ENCODE data around the gene TIAM1. TPM values are rescaled to one million over a fixed set of nuclear protein-coding genes. Genes with fewer than 3 reads are reported as not detected.

Gene TIAM1
- total RNA-seq, 3 donors from 2014 or later, result 6.2 to 11.6 (median 10.4) TPM

- no peak for DNase-seq
- H3K36me3 ChIP-seq (ENCODE audit: low read depth), result no peaks in the 10 kb centered on the region
- no peak for TF ChIP-seq CTCF (IDR thresholded peaks at IDR 0.05)
- intact Hi-C loops (cut with DNase I, micrococcal nuclease), result loop anchor here in 1 of 2 donors (10.0 kb wide), 1 partner anchor 253 kb away; no protein-coding TSS in a partner anchor
- H3K4me1 ChIP-seq (ENCODE audit: low read depth), result no peaks in the 10 kb centered on the region
- H3K9me3 ChIP-seq, result no peaks in the 10 kb centered on the region
- no peak overlapping the region for H3K4me3 ChIP-seq
- no peak for ATAC-seq
Measured at GRCh38 chr21:31087639-31088473, 256.2 kb downstream of the TIAM1 start.

- intact Hi-C loops (cut with DNase I, micrococcal nuclease), result loop anchor here in 1 of 2 donors (10.0 kb wide), 1 partner anchor 250 kb away; no protein-coding TSS in a partner anchor
- DNase-seq (no peak), ATAC-seq (no peak)
- no peak for TF ChIP-seq CTCF (IDR thresholded peaks at IDR 0.05)
- Histone ChIP-seq H3K36me3 (ENCODE audit: low read depth) (no peaks in the 10 kb centered on the region), H3K9me3 (no peaks in the 10 kb centered on the region), H3K4me3 (no peak overlapping the region), H3K4me1 (ENCODE audit: low read depth) (no peaks in the 10 kb centered on the region)
Measured at GRCh38 chr21:31084689-31085088, 259.4 kb downstream of the TIAM1 start.

- no peak for ATAC-seq
- no peaks in the 10 kb centered on the region for H3K9me3 ChIP-seq
- DNase-seq, result no peak
- H3K4me3 ChIP-seq, result no peak overlapping the region
- TF ChIP-seq CTCF (IDR thresholded peaks at IDR 0.05), result no peak
- intact Hi-C loops (cut with DNase I, micrococcal nuclease), result no loop called here
- no peaks in the 10 kb centered on the region for H3K36me3 ChIP-seq (ENCODE audit: low read depth)
- H3K4me1 ChIP-seq (ENCODE audit: low read depth), result no peaks in the 10 kb centered on the region
Measured at GRCh38 chr21:31078796-31079195, 265.3 kb downstream of the TIAM1 start.

- Histone ChIP-seq H3K9me3 (no peaks in the 10 kb centered on the region), H3K4me3 (no peak overlapping the region), H3K36me3 (ENCODE audit: low read depth) (no peaks in the 10 kb centered on the region), H3K4me1 (ENCODE audit: low read depth) (no peaks in the 10 kb centered on the region)
- intact Hi-C loops (cut with DNase I, micrococcal nuclease), result no loop called here
- DNase-seq (no peak), ATAC-seq (no peak)
- no peak for TF ChIP-seq CTCF (IDR thresholded peaks at IDR 0.05)
Measured at GRCh38 chr21:31078216-31078615, 265.8 kb downstream of the TIAM1 start.

GRCh38 chr21:31075848-31076247, 268.2 kb downstream of the TIAM1 start:
- intact Hi-C loops (cut with DNase I, micrococcal nuclease), result no loop called here
- DNase-seq (no peak), ATAC-seq (no peak)

More at GRCh38 chr21:31075848-31076247, 268.2 kb downstream of the TIAM1 start:
- Histone ChIP-seq H3K36me3 (ENCODE audit: low read depth) (no peaks in the 10 kb centered on the region), H3K4me1 (ENCODE audit: low read depth) (no peaks in the 10 kb centered on the region), H3K9me3 (no peaks in the 10 kb centered on the region), H3K4me3 (no peak overlapping the region)
- TF ChIP-seq CTCF (IDR thresholded peaks at IDR 0.05), result no peak

All from mucosa of descending colon (tissue), 3 donors.